ENCODE measurements around the gene SNRNP25.

DNA sequence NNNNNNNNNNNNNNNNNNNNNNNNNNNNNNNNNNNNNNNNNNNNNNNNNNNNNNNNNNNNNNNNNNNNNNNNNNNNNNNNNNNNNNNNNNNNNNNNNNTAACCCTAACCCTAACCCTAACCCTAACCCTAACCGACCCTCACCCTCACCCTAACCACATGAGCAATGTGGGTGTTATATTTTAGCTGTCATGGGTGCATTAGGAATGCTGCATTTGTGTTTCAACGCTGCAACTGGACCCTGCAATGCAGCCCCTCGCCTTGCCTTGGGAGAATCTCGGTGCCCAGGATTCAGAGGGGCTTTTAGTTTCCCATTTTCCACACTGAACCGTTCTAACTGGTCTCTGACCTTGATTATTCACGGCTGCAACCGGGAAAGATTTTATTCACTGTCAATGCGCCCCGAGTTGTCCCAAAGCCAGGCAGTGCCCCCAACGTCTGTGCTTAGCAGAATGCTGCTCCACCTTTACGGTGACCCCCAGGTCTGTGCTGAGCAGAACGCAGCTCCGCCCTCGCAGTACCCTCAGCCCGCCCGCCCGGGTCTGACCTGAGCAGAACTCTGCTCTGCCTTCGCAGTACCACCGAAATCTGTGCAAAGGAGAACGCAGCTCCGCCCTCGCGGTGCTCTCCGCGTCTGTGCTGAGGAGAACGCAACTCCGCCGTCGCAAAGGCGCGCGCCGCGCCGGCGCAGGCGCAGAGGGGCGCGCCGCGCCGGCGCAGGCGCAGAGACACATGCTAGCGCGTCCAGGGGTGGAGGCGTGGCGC is 43.5 kb upstream of the SNRNP25 start:
- no peak for TF ChIP-seq EP300 (IDR thresholded peaks at IDR 0.05)
- no peak for TF ChIP-seq POLR2AphosphoS5 (IDR thresholded peaks at IDR 0.05)
- TF ChIP-seq, protein P1, sequence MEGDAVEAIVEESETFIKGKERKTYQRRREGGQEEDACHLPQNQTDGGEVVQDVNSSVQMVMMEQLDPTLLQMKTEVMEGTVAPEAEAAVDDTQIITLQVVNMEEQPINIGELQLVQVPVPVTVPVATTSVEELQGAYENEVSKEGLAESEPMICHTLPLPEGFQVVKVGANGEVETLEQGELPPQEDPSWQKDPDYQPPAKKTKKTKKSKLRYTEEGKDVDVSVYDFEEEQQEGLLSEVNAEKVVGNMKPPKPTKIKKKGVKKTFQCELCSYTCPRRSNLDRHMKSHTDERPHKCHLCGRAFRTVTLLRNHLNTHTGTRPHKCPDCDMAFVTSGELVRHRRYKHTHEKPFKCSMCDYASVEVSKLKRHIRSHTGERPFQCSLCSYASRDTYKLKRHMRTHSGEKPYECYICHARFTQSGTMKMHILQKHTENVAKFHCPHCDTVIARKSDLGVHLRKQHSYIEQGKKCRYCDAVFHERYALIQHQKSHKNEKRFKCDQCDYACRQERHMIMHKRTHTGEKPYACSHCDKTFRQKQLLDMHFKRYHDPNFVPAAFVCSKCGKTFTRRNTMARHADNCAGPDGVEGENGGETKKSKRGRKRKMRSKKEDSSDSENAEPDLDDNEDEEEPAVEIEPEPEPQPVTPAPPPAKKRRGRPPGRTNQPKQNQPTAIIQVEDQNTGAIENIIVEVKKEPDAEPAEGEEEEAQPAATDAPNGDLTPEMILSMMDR (IDR thresholded peaks at IDR 0.05): no peak
- no peak for TF ChIP-seq POLR2A (IDR thresholded peaks at IDR 0.05)

Measured in upper lobe of left lung (tissue), 4 donors.